GM12873 (cell line): ENCODE results near the gene CREBRF.

Experiments used
- TF ChIP-seq, protein P1 (sequence below): IDR thresholded peaks from 2 replicates; pipeline ENCODE4 v1.5.1; 2012; ENCODE audit warnings: low read depth, mild to moderate bottlenecking, moderate library complexity, low read length, control low read depth; ENCODE audit not compliant: insufficient read depth; ENCODE audit errors: missing control alignments

The CREBRF gene

GRCh38 chr5:173053041-173053440 is 3.1 kb upstream of the CREBRF start:
- TF ChIP-seq, protein P1, sequence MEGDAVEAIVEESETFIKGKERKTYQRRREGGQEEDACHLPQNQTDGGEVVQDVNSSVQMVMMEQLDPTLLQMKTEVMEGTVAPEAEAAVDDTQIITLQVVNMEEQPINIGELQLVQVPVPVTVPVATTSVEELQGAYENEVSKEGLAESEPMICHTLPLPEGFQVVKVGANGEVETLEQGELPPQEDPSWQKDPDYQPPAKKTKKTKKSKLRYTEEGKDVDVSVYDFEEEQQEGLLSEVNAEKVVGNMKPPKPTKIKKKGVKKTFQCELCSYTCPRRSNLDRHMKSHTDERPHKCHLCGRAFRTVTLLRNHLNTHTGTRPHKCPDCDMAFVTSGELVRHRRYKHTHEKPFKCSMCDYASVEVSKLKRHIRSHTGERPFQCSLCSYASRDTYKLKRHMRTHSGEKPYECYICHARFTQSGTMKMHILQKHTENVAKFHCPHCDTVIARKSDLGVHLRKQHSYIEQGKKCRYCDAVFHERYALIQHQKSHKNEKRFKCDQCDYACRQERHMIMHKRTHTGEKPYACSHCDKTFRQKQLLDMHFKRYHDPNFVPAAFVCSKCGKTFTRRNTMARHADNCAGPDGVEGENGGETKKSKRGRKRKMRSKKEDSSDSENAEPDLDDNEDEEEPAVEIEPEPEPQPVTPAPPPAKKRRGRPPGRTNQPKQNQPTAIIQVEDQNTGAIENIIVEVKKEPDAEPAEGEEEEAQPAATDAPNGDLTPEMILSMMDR: no peak

DNA sequence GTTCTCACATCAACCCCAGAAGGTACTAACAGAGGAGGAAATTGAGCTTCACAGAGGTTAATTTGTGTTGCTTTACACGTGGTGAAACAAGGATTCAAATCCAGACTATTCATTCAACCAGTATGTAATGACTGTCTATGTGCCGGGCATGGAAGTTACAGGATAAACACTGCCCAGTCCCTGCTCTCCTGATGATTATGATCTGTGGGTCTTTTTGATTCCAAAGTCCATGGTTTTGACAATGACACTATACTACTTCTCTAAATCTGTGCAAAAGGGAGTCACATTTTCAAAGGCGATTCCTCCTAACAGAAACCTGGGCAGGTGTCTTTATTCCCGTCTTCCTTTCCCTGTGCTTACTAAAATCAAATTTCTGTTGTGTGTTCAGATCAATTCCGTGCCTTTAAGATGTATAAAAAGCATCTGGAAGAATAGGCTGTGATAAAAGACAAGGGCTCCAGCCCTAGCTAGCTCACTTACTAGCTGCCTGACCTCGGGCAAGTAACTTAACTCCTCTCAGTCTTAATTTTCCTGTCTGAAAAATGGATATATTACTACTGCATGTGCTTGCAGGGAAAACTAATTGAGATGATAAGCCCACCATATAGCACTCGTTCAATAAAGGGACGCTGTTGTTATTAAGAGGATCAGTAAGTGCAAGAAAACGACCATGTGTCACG is 970 bp upstream of the CREBRF start:
- TF ChIP-seq, protein P1: no peak

- TF ChIP-seq, protein P1: no peak
Measured at GRCh38 chr5:173055722-173055982, 500 bp upstream of the CREBRF start.

DNA sequence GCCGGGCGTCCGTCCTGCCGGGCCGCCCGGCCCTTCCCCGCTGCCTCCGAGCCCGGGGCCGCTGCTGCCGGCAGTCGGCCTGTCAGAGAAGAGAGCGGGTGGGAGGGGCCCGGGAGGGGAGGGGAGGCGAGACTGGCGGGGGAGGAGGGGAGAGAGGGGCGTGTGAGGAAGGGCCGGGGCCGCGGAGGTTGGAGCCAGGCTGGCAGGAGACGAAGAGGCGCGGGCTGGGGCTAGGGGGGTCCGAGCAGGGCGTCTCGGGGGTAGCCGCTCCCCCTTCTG is 570 bp downstream of the CREBRF start:
- TF ChIP-seq, protein P1: no peak

- TF ChIP-seq, protein P1: no peak
Measured at GRCh38 chr5:173057062-173057924, 1.1 kb downstream of the CREBRF start.

- TF ChIP-seq, protein P1: no peak
Measured at GRCh38 chr5:173062141-173062540, 6.0 kb downstream of the CREBRF start.

DNA sequence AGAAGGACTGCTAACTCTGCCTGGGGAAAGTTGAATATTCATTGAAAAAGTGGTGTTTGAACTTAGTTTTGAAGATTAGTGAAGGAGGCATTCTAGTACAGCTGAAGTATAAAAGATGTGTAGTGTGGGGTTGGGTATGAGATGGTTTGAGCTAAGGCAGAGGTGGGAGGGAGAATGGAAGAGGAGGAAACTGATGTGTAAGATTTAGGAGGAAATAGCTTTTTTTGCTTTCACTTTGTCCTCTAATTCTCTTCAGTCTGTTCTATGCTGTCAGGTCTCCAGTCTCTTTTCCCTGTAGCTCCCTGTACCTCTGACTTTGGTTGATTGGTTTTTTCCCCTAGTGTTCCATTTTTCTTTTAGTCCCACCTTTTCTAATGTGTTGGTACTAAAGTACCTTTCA is 9.0 kb downstream of the CREBRF start:
- TF ChIP-seq, protein P1: no peak
